ENCODE measurements around the gene PDCD1.

- TF ChIP-seq CTCF (conservative IDR thresholded peaks at IDR 0.05 in 1 of 2, IDR thresholded peaks at IDR 0.05 in 1 of 2; ENCODE audit: low read depth in 1 of 2, low read length in 2 of 2) (no peak), EZH2 (IDR thresholded peaks at IDR 0.05; ENCODE audit: low read length, missing control alignments) (no peak)
These were observed 49.8 kb downstream of the PDCD1 start, which contains the start of gene NEU4 for GRCh38 chr2:241808721-241809382.
